Activated CD4-positive, alpha-beta T cell treated with anti-CD3 and anti-CD28 coated beads, Interleukin-2, Interleukin-4, amounts not matched to agents 100 ng/mL and 50 ng/mL, durations not matched to agents 16 hours and 8 hours (primary cell): ENCODE results near the gene FANCI.

Experiments
- DNase-seq: peaks from one replicate; pipeline ENCODE4 v3.0.0-alpha.2; 2020; ENCODE audit warnings: low spot score

Gene FANCI

GRCh38 chr15:89333959-89334509, 90.3 kb downstream of the FANCI start:
- peak; percentile 50 for DNase-seq

- DNase-seq: peak; percentile 99
Observed at GRCh38 chr15:89334510-89335297, 90.9 kb downstream of the FANCI start, which contains the start of gene POLG. TSS of gene POLG (minus strand) at chr15:89334824. CDS start at chr15:89333754, 1,070 bp downstream.

DNA sequence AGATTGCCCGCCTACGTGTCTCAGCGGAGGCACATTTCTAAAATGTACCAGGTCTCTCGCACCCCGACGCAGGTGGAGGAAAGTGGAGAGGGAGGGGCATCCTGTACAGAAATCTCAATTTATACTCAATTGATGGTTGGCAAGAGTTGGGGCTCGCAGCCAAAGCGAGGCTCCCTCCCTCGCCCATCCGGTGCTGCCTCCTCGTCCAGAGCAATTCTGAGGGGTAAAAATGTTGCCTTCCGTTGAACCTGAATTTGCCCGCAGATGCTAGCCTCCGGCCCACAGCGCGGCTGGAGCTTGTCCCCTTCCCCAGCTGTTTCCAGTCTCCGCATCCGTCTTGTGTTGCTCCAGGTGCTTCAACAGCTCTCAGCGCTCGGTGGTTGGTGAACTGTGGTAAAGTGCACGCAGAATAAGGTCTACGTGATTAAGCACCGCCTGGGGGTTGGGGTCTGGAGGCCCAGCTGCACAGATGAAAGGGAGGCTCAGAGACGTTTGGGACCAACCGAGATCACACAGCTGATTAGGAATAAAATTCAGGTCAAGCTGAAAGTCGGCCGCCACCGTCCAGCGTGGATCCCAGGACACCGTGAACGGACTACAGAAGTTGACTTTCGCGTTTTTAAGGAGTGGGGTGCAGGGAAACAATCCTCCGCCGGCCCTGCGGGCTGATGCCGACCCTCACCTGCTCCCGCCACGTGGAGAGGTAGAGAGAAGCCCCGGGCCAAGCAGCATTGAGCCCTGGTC, 91.7 kb downstream of the FANCI start:
- no peak for DNase-seq

- DNase-seq: no peak
Observed at GRCh38 chr15:89338036-89338435, 94.3 kb downstream of the FANCI start.

DNA sequence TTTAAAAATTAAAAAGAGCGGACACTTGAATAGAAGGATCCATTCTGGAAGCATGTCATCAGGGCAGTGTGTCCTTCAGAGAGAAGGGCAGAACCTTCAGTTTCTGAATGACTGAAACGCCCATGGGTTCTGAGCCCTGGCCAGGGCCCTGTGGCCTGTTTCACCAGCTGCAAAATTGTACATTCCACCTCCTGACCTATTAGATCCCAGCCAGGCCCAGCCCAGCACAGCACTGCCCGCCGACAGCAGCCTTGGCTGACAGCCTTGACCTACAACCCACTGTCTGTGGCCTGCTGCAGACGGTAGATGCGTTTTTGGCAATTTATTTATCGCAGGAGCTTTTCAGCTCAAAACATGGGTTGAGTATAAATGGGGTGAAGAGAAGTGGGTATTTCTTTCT, 96.8 kb downstream of the FANCI start:
- no peak for DNase-seq

DNA sequence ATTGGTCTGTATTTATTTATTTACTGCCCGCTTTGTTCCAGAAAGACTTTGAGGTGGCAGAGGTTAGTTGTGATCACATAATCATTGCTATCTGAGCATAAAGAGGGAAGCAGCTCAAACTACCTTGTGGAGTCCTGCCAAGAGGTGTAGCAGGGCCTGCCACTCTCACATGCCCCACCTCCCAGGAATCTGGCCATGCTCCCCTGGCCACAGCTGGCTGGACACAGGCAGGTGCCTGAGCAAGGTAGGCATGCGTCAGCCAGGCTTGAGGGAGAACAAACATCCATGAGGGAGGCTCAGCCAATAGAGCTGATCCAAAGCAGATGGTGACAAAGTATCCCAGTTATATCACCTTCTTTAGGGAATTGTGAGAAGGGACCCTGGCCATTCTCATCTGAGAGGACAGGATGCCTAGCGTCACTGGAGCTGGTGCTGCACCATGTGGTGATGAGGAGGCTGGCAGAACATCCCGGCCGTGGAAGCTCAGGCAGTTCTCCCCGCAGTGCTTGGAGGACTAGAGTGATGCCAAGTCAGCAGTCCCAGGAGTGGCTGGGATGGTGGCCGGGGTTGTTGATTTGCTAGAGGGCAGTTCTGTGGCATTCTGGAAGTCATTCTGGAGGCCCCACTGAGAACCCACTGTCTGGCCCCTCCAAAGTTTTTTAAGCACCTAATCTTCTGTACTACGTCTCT, 97.7 kb downstream of the FANCI start:
- no peak for DNase-seq

GRCh38 chr15:89342840-89343239, 99.1 kb downstream of the FANCI start:
- no peak for DNase-seq

DNA sequence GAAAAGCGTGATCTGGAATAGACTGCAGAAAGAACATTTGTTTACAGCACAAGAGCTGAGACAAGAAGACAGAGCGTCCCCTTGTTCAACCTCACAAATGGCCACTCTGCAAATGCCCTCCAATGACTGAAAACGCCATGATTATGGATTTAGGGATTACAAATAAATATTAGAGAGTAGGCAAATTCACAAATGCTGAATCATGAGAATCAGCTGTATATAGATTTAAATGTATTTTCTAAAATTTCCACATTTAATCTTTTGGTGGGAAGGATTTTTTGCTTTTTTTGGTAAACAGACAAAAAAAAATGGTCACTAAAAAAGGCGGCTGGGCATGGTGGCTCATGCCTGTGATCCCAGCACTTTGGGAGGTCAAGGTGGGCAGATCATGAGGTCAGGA, 101.5 kb downstream of the FANCI start:
- DNase-seq: no peak

- DNase-seq: no peak
Observed at GRCh38 chr15:89346516-89347231, 102.9 kb downstream of the FANCI start.

DNA sequence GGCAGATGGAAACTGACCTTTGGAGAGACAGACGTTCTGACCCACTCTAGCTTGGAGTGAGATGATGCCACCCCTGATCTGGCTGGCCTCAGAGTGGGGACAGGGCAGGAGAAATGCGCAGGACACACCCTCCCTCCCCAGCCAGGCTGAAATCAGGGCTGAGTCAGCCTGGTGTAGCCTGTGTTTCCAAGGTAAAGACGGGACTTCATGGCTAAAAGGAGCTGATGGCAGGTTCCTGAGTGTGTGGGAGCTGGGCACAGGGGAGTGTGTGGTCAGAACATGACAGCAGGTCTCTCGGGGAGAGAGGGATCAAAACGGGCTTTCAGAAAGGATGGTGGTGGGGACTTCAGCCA, 105.4 kb downstream of the FANCI start:
- no peak for DNase-seq

- DNase-seq: no peak
Observed at GRCh38 chr15:89352476-89352875, 108.7 kb downstream of the FANCI start.

GRCh38 chr15:89353991-89354390, 110.2 kb downstream of the FANCI start:
- DNase-seq: no peak

DNA sequence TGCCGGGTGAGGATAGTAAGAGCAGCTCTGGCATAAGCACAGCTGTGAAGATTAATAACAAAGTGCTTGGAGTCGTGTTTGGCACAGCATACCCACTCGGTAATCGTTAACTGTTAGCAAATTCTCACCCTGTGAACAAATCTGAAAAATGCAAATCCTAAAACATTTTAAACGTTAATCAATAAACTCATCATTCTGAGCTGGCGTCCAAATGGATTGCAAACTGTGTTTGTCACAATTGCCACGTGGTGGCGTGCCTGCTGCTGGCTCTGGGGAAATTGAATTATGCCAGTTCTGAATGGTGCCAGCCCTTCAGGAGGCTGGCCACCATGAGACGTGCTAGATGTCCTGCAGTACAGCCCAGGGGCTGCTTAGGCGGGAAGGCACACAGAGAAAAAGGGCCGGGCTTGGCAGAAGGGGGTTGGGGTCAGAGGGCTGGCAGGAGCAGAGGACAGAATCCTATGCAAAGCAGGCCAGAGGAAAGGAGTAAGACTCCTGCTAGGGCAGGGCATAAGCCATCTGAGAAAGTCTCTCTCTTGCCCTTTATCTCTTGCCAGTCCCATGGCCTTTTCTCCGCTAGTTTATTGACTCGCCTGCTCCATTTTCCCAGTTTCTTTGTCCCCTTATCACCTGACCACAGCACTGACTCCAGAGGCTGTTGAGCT, 113.0 kb downstream of the FANCI start:
- DNase-seq: peak; percentile 18

DNA sequence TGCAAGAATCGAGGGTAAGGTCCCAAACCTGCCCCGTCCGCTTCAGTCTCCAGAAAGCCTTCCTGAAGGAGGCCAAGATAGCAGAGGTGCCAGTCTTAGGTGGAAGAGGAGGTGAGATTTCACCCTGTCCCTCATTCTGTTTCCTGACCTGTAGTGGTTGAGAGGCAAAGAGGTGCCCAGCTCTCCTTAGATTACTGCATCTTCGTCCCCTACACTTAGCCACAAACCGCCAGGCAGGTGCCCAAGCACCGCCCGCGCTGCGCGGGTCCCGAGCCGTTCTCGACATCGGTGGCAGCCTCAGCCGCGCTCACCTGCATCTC, 114.6 kb downstream of the FANCI start:
- no peak for DNase-seq

- DNase-seq: peak; percentile 86
Observed at GRCh38 chr15:89358755-89359439, 115.1 kb downstream of the FANCI start.

DNA sequence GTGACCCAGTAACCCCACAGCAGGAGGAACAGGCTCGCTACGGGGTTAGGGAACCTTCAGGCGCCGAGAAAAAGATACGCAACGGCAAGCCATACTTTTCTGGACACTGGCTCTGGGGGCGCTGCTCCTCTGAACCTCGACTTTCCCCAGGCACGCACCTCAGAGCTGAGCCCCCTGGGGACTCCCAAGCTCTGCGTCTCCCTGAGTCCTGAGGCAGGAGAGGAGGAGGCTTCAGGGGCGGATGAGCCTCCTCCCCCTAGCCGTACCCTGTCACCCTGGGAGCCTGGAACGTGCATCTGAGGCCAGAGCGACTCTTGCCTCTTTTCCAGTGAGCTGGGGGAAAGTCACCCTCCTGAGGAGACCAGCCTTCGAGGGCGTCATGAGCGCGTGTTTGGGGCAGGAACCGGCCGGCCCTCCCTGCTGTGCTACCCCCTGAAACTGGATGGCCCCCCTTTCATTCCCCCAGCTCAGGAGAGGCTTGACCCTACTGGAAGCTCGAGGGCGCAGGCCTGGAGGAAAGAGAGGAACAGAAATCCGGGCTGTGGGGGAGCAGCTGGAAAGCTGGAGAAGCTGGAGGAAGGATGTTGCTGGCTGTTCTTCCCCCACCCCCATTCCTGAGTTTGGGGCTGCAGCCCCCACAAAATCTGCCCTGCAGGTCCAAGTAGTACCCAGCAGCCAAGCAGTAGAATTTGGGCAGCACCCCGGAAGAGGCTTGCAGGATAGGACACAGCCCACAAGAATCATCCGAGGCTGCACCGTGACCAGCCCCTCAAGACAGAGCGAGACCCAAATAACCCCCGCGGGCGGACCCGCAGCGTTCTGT, 115.9 kb downstream of the FANCI start:
- no peak for DNase-seq

DNA sequence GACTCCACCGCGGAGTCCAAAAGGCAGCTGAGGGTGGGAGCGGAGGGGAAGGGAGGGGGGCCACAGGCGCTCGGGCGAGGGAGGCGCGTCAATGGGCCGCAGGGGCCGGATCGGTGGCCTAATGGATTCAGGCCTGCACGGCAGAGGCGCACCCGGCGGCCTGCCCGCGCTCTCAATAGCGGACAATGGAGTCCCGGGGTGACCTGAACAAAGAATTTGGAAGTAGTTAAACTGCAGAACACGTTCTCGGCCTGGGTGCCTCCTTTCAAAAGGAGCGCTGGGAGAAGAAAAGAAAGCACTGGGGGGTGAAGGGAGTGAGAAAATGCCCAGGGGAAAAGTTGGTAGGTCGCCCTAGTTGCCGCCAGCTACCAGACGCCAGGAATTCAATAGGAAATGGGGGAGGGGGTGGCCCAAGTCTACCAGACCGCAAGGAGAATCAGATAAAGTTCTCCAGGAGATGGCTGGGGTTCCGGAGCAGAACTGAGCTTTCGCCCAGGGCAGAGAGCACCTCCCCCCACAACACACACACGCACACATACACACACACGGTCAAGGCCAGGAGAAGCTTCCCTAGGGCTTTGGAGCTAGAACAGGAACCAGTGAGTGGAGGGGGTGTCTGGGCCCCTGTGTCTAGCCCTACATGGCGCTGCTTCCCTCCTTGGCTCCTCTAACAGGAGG, 116.7 kb downstream of the FANCI start:
- no peak for DNase-seq

- DNase-seq: peak; percentile 37
Observed at GRCh38 chr15:89361451-89362202, 117.8 kb downstream of the FANCI start.
